ENCODE results near the gene SCYL1. TPM values are rescaled to one million over a fixed set of nuclear protein-coding genes. Genes with fewer than 3 reads are reported as not detected.

The SCYL1 gene
- total and polyA plus RNA-seq, 8 donors = 40.1 to 83.9 (median 43.1) TPM

- DNase-seq = no peak
- no peak for ATAC-seq
- no peaks in the 10 kb centered on the region for H3K27me3 ChIP-seq
- intact Hi-C loops (cut with DNase I) = loop anchor here in 1 of 3 donors (5.0 kb wide), 1 partner anchor 79 kb away; the partner anchor contains the start of gene NEAT1
- 0% methylated on average over 2 of the region's 2 CpGs for WGBS, 2 donors
- peak overlapping the region; percentile 46 to 81 (median 72) for H3K4me3 ChIP-seq
- peaks cover 10 to 20% (median 18%) of the 10 kb centered on the region in 3 donors for H3K4me1 ChIP-seq
- H3K27ac ChIP-seq = peak overlapping the region; percentile 96 to 99 (median 98)
- peaks cover 4 to 45% (median 22%) of the 10 kb centered on the region in 3 donors for H3K36me3 ChIP-seq
- no peak for TF ChIP-seq CTCF (IDR thresholded peaks at IDR 0.05)
- no peaks in the 10 kb centered on the region for H3K9me3 ChIP-seq
- no peak for FAIRE-seq
Measured at GRCh38 chr11:65501186-65501471, 23.8 kb upstream of the SCYL1 start.

GRCh38 chr11:65501472-65502273, 23.2 kb upstream of the SCYL1 start:
- Histone ChIP-seq H3K27ac (peak overlapping the region; percentile 96 to 99 (median 98)), H3K9me3 (no peaks in the 10 kb centered on the region), H3K27me3 (no peaks in the 10 kb centered on the region), H3K4me1 (peaks cover 7 to 18% (median 12%) of the 10 kb centered on the region in 3 donors), H3K4me3 (peak overlapping the region; percentile 46 to 81 (median 72)), H3K36me3 (peaks cover 4 to 46% (median 23%) of the 10 kb centered on the region in 3 donors)
- peak in 2 of 6 donors; percentile 16 to 35 for DNase-seq
- ATAC-seq = no peak
- WGBS, 2 donors = 0 to 1% methylated on average over 3 of the region's 3 CpGs
- no peak for TF ChIP-seq CTCF (IDR thresholded peaks at IDR 0.05)
- intact Hi-C loops (cut with DNase I) = loop anchor here in 1 of 3 donors (5.0 kb wide), 1 partner anchor 79 kb away; the partner anchor contains the start of gene NEAT1
- FAIRE-seq = no peak

- Histone ChIP-seq H3K27ac (peak overlapping the region in 3 of 4 donors; percentile 96 to 99 (median 97)), H3K4me3 (peak overlapping the region; percentile 46 to 81 (median 72)), H3K4me1 (peaks cover 4 to 19% (median 10%) of the 10 kb centered on the region in 3 donors), H3K36me3 (peaks cover 4 to 46% (median 23%) of the 10 kb centered on the region in 3 donors), H3K27me3 (no peaks in the 10 kb centered on the region), H3K9me3 (no peaks in the 10 kb centered on the region)
- no peak for DNase-seq
- no peak for ATAC-seq
- intact Hi-C loops (cut with DNase I) = loop anchor here in 1 of 3 donors (5.0 kb wide), 1 partner anchor 80 kb away; the partner anchor contains the start of gene NEAT1
- no peak for TF ChIP-seq CTCF (IDR thresholded peaks at IDR 0.05)
- FAIRE-seq = no peak
Measured at GRCh38 chr11:65502274-65502554, 22.7 kb upstream of the SCYL1 start.

GRCh38 chr11:65502555-65503367, 22.1 kb upstream of the SCYL1 start:
- FAIRE-seq = no peak
- Histone ChIP-seq H3K36me3 (peaks cover 4 to 46% (median 23%) of the 10 kb centered on the region in 3 donors), H3K9me3 (no peaks in the 10 kb centered on the region), H3K27me3 (no peaks in the 10 kb centered on the region), H3K4me1 (peaks cover 4 to 21% (median 10%) of the 10 kb centered on the region in 3 donors), H3K27ac (peak overlapping the region in 3 of 4 donors; percentile 96 to 99 (median 97)), H3K4me3 (peak overlapping the region; percentile 46 to 81 (median 72))
- TF ChIP-seq CTCF (IDR thresholded peaks at IDR 0.05) = no peak
- peak in 2 of 4 donors; percentile 0 to 1 for ATAC-seq
- DNase-seq = peak in 3 of 6 donors; percentile 7 to 53 (median 39)
- WGBS, 2 donors = 0% methylated on average over 6 of the region's 6 CpGs
- intact Hi-C loops (cut with DNase I) = loop anchor here in 1 of 3 donors (5.0 kb wide), 1 partner anchor 80 kb away; the partner anchor contains the start of gene NEAT1

Data from pancreas (tissue), 10 donors.